Cardiac muscle cell (in vitro differentiated cells and primary cell): Measurements from ENCODE around the gene ERBB4. TPM values are rescaled to one million over a fixed set of nuclear protein-coding genes. Genes with fewer than 3 reads are reported as not detected.

Experiments used
- DNase-seq, 2 donors: peaks; one replicate each; pipeline versions ENCODE4 v3.0.0 to v3.0.0-alpha.2; 2010 to 2017; ENCODE audit warnings: low read depth in 1 of 2, low spot score in 1 of 2
- H3K27ac ChIP-seq: fragments of 200-600 bp; sonication (generic); 2 replicates; pipeline ENCODE4 v1.5.1; 2016
- H3K27me3 ChIP-seq: fragments of 200-600 bp; sonication (generic); 2 replicates; pipeline ENCODE4 v1.6.0; 2016; ENCODE audit warnings: control low read depth
- H3K36me3 ChIP-seq: fragments of 200-600 bp; sonication (generic); 2 replicates; pipeline ENCODE4 v1.5.1; 2016; ENCODE audit warnings: control low read depth
- H3K4me1 ChIP-seq: fragments of 200-600 bp; sonication (generic); 2 replicates; pipeline ENCODE4 v1.8.1; 2017; ENCODE audit warnings: low read depth, mild to moderate bottlenecking, mixed run types
- H3K4me3 ChIP-seq: fragments of 200-600 bp; sonication (generic); 2 replicates; pipeline ENCODE4 v1.5.1; 2016; ENCODE audit warnings: mild to moderate bottlenecking
- H3K9me3 ChIP-seq: fragments of 200-600 bp; sonication (generic); 2 replicates; pipeline ENCODE4 v1.5.1; 2017; ENCODE audit warnings: low read depth, mild to moderate bottlenecking, control low read depth
- CTCF ChIP-seq: IDR thresholded peaks from 2 replicates; pipeline ENCODE4 v1.5.1; 2012; ENCODE audit warnings: low read depth, mild to moderate bottlenecking, low read length
- polyA plus RNA-seq: library from polyadenylated mRNA; unstranded; fragments of >200 nt; fragmentation: Nextera tagmentation; extraction: Ambion mirVana; gene quantifications from 2 replicates; pipeline ENCODE4 v1.2.1, GENCODE V29; 2016
- total RNA-seq: library from RNA; depleted of rRNA; stranded (reverse); fragments of >200 nt; gene quantifications from 2 replicates; pipeline ENCODE4 v1.2.3, GENCODE V29; 2016

Gene ERBB4
- total and polyA plus RNA-seq, 2 experiments from 2014 or later, result 38.1 to 42.1 TPM

GRCh38 chr2:212032536-212033219, 505.9 kb downstream of the ERBB4 start:
- no peak overlapping the region for H3K4me3 ChIP-seq
- DNase-seq, result peak in 1 of 2 donors; percentile 75
- H3K36me3 ChIP-seq, result no peaks in the 10 kb centered on the region
- peaks cover 6% of the 10 kb centered on the region for H3K4me1 ChIP-seq
- H3K27ac ChIP-seq, result no peak overlapping the region
- no peaks in the 10 kb centered on the region for H3K9me3 ChIP-seq
- no peaks in the 10 kb centered on the region for H3K27me3 ChIP-seq
- no peak for TF ChIP-seq CTCF

- no peak for TF ChIP-seq CTCF
- H3K4me1 ChIP-seq, result peaks cover 10% of the 10 kb centered on the region
- H3K9me3 ChIP-seq, result no peaks in the 10 kb centered on the region
- no peak overlapping the region for H3K4me3 ChIP-seq
- H3K27ac ChIP-seq, result no peak overlapping the region
- no peaks in the 10 kb centered on the region for H3K27me3 ChIP-seq
- no peaks in the 10 kb centered on the region for H3K36me3 ChIP-seq
- DNase-seq, result peak in 1 of 2 donors; percentile 74
These were observed 506.6 kb downstream of the ERBB4 start for GRCh38 chr2:212032032-212032431.

GRCh38 chr2:212030709-212031108, 507.9 kb downstream of the ERBB4 start:
- Histone ChIP-seq H3K27me3 (no peaks in the 10 kb centered on the region), H3K4me1 (peaks cover 10% of the 10 kb centered on the region), H3K4me3 (no peak overlapping the region), H3K27ac (no peak overlapping the region), H3K36me3 (no peaks in the 10 kb centered on the region), H3K9me3 (no peaks in the 10 kb centered on the region)
- no peak for DNase-seq
- TF ChIP-seq CTCF, result no peak

GRCh38 chr2:212028798-212029394, 509.7 kb downstream of the ERBB4 start:
- Histone ChIP-seq H3K9me3 (no peaks in the 10 kb centered on the region), H3K27ac (no peak overlapping the region), H3K27me3 (no peaks in the 10 kb centered on the region), H3K36me3 (no peaks in the 10 kb centered on the region), H3K4me3 (no peak overlapping the region), H3K4me1 (peaks cover 10% of the 10 kb centered on the region)
- DNase-seq, result no peak
- no peak for TF ChIP-seq CTCF

- H3K36me3 ChIP-seq, result no peaks in the 10 kb centered on the region
- no peaks in the 10 kb centered on the region for H3K9me3 ChIP-seq
- TF ChIP-seq CTCF, result no peak
- H3K4me1 ChIP-seq, result peaks cover 10% of the 10 kb centered on the region
- H3K4me3 ChIP-seq, result no peak overlapping the region
- peak in 1 of 2 donors; percentile 35 for DNase-seq
- no peaks in the 10 kb centered on the region for H3K27me3 ChIP-seq
- H3K27ac ChIP-seq, result no peak overlapping the region
These were observed 510.6 kb downstream of the ERBB4 start for GRCh38 chr2:212027681-212028628.
